GM18861 (cell line): Measurements from ENCODE around the gene ZBTB9.

Experiments
- ATAC-seq: cut with Tn5 transposase; IDR thresholded peaks from one replicate; pipeline ENCODE4 v1.9.1; 2021; ENCODE audit not compliant: unreplicated experiment

The ZBTB9 gene, protein sequence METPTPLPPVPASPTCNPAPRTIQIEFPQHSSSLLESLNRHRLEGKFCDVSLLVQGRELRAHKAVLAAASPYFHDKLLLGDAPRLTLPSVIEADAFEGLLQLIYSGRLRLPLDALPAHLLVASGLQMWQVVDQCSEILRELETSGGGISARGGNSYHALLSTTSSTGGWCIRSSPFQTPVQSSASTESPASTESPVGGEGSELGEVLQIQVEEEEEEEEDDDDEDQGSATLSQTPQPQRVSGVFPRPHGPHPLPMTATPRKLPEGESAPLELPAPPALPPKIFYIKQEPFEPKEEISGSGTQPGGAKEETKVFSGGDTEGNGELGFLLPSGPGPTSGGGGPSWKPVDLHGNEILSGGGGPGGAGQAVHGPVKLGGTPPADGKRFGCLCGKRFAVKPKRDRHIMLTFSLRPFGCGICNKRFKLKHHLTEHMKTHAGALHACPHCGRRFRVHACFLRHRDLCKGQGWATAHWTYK

DNA sequence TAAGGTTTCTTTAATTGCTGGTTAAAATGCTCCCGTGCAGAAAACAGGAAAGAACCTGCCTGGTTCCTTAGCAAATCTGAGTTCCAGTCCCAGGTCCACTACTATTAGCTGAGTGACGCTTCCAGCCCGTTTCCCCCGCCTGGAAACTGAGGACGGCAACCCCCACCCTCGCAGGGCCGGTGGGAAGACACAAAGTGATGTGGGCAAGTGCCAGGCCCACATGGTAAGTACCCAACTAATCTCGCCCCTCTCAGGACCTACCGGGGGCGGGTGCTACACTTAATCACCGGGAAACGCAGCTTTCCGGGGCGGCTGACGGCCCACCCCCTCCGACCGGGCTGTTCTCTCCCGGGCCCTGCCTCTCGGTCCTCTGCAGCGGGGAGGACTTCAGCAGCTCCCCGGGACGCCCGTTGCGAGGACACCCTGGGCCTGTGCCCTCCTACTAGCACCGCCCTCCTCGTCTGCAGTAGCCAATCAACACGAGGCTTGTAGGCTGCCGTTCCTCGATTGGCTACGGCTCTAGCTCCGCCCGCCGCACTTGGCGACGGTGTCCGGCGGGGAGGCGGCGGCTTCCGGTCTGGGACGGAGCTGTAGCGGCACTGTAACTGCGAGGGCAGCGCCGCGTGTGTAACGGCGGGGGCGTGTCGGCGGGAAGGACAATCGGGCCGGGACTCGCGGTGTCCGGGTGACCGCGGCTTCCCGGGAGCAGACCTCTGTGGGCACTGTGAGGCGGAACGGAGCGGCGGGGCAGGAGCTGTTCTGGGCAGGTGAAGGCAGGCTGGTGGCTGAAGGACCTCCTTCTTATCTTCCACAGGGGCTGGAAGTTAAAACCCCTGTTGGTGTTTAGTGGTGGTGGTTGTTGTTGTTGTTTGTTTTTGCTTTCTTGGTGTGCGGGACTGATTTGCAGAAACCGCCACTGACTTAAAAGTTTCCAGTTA, at the start of gene ZBTB9:
TSS of gene ZBTB9 (plus strand) at position 568 of the 938 bp plus-strand sequence. CDS start 525 bp downstream, outside the sequence.
- ATAC-seq, result peak; percentile 98

DNA sequence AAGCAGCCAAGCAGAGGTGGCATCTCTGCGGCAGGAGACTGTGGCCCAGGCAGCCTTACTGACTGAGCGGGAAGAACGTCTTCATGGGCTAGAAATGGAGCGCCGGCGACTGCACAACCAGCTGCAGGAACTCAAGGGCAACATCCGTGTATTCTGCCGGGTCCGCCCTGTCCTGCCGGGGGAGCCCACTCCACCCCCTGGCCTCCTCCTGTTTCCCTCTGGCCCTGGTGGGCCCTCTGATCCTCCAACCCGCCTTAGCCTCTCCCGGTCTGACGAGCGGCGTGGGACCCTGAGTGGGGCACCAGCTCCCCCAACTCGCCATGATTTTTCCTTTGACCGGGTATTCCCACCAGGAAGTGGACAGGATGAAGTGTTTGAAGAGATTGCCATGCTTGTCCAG, 49.5 kb upstream of the ZBTB9 start:
- no peak for ATAC-seq

DNA sequence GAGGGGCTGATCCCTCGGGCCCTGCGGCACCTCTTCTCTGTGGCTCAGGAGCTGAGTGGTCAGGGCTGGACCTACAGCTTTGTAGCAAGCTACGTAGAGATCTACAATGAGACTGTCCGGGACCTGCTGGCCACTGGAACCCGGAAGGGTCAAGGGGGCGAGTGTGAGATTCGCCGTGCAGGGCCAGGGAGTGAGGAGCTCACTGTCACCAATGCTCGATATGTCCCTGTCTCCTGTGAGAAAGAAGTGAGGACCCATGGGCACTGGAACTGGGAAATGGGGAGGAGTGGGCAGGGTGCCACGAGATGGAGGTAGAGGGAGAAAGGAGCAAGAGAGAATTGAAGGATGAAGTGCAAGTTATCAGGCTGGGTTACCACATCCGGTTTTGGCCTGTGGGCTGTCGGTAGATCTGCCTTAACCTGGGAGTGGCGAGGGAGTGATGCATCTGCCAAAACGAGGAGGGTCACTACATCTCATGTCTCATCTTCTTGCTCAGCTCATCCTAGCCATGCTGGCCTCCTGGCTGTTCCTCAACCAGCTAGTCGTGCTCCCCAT, 48.9 kb upstream of the ZBTB9 start:
- ATAC-seq, result no peak

DNA sequence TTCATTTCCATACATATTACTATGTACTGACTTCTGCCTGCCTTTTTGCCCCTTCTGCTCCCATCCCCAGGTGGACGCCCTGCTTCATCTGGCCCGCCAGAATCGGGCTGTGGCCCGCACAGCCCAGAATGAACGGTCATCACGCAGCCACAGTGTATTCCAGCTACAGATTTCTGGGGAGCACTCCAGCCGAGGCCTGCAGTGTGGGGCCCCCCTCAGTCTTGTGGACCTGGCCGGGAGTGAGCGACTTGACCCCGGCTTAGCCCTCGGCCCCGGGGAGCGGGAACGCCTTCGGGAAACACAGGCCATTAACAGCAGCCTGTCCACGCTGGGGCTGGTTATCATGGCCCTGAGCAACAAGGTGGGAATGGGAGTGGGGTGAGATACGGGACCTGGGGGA, 48.2 kb upstream of the ZBTB9 start:
- no peak for ATAC-seq

DNA sequence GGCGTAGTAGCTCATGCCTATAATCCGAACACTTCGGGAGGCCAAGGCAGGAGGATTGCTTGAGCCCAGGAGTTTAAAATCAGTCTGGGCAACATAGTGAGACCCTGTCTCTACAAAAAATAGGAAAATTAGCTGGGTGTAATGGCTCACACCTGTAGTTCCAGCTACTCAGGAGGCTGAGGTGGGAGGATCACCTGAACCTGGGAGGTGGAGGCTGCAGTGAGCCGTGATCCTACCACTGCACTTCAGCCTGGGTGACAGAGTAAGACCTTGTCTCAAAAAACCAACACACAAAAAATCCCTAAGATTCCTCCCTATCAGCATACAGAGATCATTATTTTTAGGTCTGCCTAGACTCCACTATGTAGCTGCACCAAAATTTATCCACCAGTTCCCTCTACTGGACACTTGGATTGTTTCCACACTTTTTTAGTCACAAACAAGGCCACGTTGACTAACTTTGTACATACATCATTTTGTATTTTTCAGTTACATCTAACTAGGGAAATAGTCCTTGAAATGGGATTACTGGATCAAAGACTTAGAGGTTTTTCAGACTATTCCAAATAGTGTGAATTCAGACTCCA, 47.2 kb upstream of the ZBTB9 start:
- ATAC-seq, result no peak

DNA sequence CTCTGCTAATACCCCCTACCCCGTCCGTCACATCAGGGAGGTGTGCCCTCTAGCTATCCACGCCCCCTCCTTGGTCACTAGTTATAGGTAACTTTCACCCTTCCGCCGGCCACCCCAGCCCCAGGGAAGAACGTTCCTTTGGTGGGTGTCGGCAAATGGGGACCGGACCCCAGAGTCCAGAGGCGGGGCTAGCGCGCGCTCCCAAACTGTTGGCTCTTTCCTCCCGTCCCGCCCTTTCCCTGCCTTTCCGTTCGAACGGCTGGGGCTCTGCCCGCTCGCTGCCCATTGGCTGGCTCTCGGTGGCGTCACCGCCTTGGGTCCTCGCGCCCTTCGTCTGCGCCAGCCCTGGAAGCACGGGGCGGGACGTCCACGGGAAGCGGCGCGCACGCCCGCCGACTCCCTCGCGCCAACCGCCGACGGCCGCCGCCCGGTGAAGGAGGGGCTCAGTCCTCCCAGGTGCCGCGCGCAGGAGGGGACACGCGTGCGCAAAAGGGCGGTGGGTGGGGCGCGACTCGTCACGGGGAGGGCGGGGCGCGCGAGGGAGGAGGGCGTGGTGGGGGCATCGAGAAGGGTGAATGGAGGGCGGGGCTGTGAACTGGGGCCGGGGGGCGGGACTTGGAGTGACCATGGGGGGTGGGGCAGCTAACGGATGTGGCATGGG, 44.2 kb upstream of the ZBTB9 start:
- peak; percentile 80 for ATAC-seq

DNA sequence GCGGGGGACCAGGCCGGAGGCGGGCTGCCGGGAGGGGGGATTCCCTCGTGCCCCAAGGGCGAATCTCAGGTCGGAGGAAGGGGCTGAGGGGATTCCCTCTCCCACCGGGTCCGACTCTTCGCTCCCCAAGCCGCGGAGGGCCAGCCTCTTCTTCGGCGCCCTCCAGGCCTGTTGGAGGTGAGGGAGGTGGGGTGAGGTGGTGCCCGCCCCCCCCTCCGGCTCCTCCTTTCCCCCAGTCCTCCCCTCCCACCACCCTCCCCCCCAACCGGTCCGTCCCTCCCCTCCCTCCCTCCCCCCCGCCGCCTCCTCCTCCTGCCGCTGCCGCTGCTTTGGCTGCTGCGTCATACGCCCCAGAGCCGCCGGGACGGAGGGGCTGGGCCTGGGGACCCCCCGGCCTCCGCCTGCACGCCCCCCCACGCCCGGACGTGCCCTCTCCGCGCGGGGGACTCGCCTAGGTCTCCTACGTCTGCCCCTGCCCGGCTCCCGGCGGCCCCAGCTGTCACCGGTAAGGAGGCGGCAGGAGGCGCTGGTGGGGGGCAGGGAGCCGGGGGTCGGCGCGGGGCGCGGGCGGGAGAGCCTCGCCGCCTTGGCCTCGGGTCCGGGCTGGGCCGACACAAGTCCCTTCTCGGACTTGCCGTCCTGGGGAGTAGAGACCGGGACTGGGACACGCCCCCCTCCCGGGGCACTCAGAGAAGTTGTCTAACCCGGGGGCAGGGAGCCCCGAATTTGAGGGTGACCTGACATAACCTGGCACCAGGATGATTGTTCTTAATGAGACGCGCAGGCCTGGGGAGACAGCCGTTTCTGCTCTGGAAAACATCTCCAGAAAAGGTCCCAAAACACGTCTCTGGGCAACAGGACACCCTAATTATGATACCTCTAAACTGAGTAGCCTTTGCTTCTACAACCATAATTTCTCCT, 43.4 kb upstream of the ZBTB9 start, which contains the start of gene PHF1:
TSS of gene PHF1 (plus strand) at position 304 of the 921 bp plus-strand sequence. CDS start 1,250 bp downstream, outside the sequence.
- ATAC-seq, result peak; percentile 28

DNA sequence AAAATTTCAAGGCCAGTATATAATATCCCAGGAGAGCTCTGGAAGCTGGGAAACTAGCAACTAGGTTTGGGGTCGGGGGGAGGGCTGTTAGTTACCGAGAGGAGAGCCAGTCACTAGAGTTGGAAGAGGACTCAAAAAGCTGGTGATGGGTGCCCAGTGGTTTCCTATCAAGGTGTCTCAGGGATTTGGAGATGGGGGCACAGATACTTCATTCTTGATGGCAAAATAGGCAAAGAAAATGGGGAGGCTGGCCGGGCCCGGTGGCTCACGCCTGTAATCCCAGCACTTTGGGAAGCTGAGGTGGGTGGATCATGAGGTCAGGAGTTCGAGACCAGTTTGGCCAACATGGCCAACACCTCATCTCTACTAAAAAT, 42.8 kb upstream of the ZBTB9 start:
- ATAC-seq, result no peak

DNA sequence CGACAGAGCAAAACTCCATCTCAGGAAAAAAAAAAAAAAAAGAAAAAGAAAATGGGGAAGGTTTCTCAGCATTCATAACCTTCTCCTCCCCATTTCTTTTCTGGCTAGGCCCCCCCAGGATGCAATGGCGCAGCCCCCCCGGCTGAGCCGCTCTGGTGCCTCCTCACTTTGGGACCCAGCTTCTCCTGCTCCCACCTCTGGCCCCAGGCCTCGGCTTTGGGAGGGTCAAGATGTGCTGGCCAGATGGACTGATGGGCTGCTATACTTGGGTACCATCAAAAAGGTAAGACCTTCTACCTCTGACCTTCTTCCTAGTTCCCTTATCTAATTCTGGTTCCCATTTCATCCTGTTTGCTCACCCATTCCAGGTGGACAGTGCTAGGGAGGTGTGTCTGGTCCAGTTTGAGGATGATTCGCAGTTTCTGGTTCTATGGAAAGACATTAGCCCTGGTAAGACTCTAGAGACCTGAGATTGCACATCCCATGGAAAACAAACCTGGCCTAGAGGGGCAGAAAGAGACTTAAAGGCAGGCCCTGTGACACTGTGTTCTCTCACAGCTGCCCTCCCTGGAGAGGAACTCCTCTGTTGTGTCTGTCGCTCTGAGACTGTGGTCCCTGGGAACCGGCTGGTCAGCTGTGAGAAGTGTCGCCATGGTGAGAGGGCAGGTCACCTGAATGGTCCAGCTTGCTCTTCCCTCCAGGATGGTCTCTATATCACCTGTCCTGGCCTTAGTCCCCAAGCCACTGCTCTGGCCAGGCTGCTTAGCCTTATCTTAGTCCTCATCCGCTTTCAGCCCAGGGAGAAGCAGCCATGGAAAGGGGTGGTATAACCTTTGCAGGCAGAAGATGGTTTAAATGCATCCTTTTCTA, 42.0 kb upstream of the ZBTB9 start:
- no peak for ATAC-seq

DNA sequence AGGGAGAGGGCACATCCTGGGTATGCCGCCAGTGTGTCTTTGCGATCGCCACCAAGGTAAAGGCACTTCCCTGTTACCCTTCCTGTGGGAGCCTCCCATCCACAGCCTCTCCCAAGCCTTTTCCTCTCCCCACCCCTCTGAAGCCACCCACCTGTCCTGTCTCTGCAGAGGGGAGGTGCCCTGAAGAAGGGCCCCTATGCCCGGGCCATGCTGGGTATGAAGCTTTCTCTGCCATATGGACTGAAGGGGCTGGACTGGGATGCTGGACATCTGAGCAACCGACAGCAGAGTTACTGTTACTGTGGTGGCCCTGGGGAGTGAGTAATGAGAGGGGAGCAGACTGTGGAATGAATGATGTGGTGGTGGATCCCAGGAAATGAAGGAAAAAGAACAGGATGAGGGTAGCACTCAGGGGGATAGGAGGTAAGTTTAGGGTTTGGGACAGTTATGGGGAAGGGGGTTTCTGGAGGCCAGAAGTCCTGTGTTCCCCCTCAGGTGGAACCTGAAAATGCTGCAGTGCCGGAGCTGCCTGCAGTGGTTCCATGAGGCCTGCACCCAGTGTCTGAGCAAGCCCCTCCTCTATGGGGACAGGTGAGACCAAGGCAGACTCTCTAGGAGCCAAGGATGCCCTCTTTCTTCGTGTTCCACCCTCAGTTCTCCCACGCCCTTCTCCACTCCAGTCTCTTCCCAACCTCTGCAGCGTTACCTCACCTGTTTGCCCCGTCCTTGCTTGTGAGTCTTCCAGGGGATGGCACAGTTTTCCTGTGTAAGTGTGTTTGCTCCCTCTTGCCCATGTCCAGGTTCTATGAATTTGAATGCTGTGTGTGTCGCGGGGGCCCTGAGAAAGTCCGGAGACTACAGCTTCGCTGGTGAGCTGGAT, 40.9 kb upstream of the ZBTB9 start:
- ATAC-seq, result no peak

DNA sequence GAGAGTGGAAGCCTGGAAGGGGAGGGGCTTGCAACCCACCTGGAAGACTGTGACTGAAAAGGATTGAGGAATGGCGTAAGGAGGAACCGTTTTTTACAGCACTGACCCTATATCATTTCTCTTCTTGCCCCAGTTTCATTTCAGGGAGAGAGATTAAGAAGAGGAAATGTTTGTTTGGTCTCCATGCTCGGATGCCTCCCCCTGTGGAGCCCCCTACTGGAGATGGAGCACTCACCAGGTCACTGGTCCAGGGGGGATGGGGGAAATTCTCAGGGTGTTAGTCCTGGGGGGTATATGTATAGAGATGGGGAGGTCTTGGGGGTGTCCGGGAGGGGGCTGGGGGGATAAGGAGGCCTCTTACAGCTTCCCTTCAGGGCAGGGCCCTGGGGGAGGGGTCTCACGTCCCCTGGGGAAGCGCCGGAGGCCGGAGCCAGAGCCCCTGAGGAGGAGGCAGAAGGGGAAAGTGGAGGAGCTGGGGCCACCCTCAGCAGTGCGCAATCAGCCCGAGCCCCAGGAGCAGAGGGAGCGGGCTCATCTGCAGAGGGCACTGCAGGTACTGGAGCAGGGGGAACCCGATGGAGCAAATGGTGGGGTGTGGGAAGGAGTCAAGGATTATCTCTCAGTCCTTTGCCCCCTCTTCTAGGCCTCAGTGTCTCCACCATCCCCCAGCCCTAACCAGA, 39.6 kb upstream of the ZBTB9 start:
- ATAC-seq, result no peak

DNA sequence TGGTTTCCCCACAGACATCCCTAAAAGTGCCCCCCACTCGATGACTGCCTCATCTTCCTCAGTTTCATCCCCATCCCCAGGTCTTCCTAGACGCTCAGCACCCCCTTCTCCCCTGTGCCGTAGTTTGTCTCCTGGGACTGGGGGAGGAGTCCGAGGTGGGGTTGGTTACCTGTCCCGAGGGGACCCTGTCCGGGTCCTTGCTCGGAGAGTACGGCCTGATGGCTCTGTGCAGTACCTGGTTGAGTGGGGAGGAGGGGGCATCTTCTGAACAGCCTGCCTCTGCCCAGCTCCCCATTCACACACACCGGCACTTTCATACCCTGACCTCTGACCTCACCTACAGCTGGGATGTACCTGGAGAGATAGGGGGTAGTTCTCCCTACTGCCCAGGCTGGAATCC, 38.5 kb upstream of the ZBTB9 start:
- no peak for ATAC-seq

DNA sequence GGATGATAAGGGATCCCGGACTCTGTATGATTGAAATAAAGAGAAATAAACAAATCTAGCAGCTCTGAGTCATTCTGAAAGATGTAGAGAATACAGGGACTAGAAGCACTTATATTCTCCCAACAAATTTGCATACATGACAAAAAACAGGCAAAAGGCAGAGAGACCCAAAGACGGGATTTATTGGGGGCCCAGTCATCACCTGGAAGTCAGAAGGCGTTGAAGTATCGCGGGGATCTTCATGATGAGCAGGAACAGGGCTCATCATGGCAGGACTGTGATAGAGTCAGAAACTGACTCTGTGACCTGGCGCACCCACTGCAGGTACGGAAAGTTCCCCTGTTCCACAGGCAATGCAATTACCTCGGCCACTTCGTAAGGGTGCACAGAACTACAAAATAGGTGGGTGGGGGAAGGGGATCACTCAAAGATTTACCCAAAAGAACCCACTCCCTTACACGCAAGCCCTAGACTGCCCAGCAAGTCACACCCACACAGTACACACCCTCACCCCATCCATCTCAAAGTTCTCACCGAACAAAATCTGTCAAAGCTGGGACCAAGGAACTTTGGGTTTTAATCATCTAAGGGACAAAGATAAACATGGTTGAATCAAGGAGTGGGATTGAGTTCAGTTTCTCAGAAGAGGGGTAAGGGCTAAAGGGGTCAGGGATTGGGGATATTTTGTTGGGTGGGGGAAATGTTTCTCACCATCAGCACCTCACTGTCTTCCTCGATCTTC, 37.8 kb upstream of the ZBTB9 start:
- ATAC-seq, result no peak

DNA sequence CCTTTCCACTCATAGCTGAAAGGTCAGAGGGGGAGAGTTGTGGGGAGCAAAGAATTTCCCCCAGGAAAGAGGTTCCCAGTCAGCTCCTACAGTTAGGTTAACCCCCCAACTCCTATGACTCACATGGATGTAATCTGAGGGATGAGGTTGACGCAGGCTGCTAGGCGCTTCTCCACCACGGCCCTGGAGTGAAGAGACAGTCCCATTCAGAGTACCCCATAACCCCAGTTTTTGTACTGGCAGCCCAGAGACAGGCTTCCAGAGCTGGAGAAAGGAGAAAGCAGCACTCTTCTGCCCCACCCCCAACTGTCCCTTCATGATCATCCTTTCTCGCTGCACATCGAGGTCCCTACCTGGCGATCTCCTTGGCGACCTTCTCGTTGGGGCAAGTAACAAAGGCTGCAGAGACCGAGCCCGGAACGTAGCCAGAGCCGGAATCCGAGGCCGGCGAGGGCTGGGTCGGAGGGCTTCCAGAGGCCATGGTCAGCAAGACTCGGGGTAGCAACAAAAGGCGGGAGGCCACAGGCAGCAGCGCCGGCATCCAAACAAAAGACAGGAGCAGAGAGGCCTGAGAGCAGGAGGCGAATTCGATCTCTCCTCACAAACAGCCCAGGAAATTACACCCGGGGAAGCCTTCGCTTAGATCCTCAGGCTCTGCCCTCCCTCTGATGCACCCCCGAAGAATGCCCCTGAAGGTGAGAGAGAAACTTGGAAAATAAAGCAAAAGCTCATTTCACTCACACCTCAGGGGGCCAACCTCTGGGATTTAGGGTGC, 37.1 kb upstream of the ZBTB9 start:
- no peak for ATAC-seq

DNA sequence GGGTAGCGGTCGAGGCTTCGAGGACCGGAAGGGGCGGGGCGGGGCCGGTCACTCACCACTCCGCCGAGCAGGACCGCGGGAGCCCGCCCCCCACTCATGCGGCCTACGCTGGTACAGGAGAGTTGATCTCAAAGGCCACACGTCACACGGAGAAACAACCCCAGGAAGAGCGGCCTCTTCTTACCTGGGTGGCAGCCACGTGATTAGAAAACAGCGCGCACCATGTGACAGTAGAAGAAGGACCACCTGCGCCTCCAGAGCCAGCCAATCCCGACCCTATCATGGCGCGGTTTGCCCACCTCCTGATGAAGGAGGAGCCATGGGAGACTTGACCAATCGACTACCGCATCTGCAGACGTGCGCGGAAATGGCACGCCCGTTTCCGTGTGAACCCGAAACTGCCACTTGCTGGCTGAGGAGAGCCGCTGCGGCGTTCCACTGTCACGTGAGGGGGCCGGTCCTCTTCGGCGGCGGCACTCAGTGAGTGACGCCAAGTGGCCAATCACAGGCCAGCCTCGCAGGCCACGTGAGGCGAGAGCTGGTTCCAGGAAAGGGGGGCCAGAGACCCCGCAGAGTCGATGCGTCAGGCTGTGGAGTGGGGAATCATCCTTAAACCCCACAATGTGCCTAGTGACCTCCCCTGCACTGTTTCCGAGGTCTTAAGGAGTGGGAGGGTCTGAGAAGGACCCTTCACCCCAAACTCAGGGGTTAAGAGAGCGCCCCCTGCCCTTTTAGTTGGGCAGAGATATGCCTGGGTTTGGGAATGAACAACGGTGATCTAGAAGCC, 36.3 kb upstream of the ZBTB9 start, which contains the start of gene CUTA:
TSS of gene CUTA (minus strand) at position 205 of the 787 bp plus-strand sequence. CDS start at position 98, 107 bp downstream.
- peak; percentile 75 for ATAC-seq
